IPS DF 6.9 (cell line): ENCODE data around the gene DGCR2.
"Not testable (repeated sequence)": the region's sequence is repeated elsewhere in the genome, so short reads cannot be mapped to it uniquely, and the experiment has no call there.

ENCODE experiments used
- DNase-seq: peaks from one replicate; pipeline ENCODE4 v3.0.0-alpha.2; 2013; ENCODE audit warnings: low read depth, low spot score
- H3K27ac ChIP-seq: one replicate; pipeline ENCODE4 v1.5.1; 2013; ENCODE audit warnings: low read length, control low read depth
- H3K27me3 ChIP-seq: 2 replicates; pipeline ENCODE4 v1.6.1; 2013; ENCODE audit warnings: mild to moderate bottlenecking, low read length; ENCODE audit not compliant: control insufficient read depth, insufficient read depth
- H3K36me3 ChIP-seq: 2 replicates; pipeline ENCODE4 v1.6.1; 2013; ENCODE audit warnings: low read length; ENCODE audit not compliant: control insufficient read depth, insufficient read depth
- H3K4me1 ChIP-seq: 2 replicates; pipeline ENCODE4 v1.6.1; 2013; ENCODE audit warnings: low read length; ENCODE audit not compliant: control insufficient read depth, insufficient read depth
- H3K4me3 ChIP-seq: 2 replicates; pipeline ENCODE4 v1.5.1; 2013; ENCODE audit warnings: mild to moderate bottlenecking, low read length
- H3K9me3 ChIP-seq: 2 replicates; pipeline ENCODE4 v1.6.1; 2013; ENCODE audit warnings: low read length, inconsistent platforms; ENCODE audit not compliant: control insufficient read depth, insufficient read depth
- WGBS: extraction: QIAGEN DNeasy Blood & Tissue Kit; methylation state at CpG from one replicate; pipeline ENCODE4 v1.1.7; 2013; ENCODE audit warnings: mixed read lengths, missing lambda C conversion rate; ENCODE audit not compliant: insufficient read length, insufficient coverage; 5-methylcytosine and 5-hydroxymethylcytosine counted together

Gene DGCR2

GRCh38 chr22:19094393-19094997 lies 27.7 kb downstream of the DGCR2 start:
- no CpG with 5 or more reads among the region's 4 CpGs for WGBS
- H3K27me3 ChIP-seq, result no peaks in the 10 kb centered on the region
- DNase-seq, result no peak
- no peaks in the 10 kb centered on the region for H3K4me1 ChIP-seq
- no peak overlapping the region for H3K27ac ChIP-seq
- H3K36me3 ChIP-seq, result no peaks in the 10 kb centered on the region
- H3K4me3 ChIP-seq, result no peak overlapping the region
- no peaks in the 10 kb centered on the region for H3K9me3 ChIP-seq

- DNase-seq, result no peak
- no CpG with 5 or more reads among the region's 4 CpGs for WGBS
- H3K27me3 ChIP-seq, result no peaks in the 10 kb centered on the region
- no peak overlapping the region for H3K4me3 ChIP-seq
- H3K4me1 ChIP-seq, result no peaks in the 10 kb centered on the region
- no peaks in the 10 kb centered on the region for H3K9me3 ChIP-seq
- H3K36me3 ChIP-seq, result no peaks in the 10 kb centered on the region
- no peak overlapping the region for H3K27ac ChIP-seq
These were observed 29.5 kb downstream of the DGCR2 start for GRCh38 chr22:19092725-19093124.

- no peak overlapping the region for H3K4me3 ChIP-seq
- H3K36me3 ChIP-seq, result no peaks in the 10 kb centered on the region
- WGBS, result no CpG with 5 or more reads among the region's 3 CpGs
- H3K27me3 ChIP-seq, result no peaks in the 10 kb centered on the region
- H3K4me1 ChIP-seq, result no peaks in the 10 kb centered on the region
- no peak for DNase-seq
- H3K27ac ChIP-seq, result no peak overlapping the region
- H3K9me3 ChIP-seq, result no peaks in the 10 kb centered on the region
These were observed 31.6 kb downstream of the DGCR2 start for GRCh38 chr22:19090586-19091127.

GRCh38 chr22:19090183-19090582 lies 32.0 kb downstream of the DGCR2 start:
- Histone ChIP-seq H3K4me1 (no peaks in the 10 kb centered on the region), H3K36me3 (no peaks in the 10 kb centered on the region), H3K9me3 (no peaks in the 10 kb centered on the region), H3K27ac (no peak overlapping the region), H3K27me3 (no peaks in the 10 kb centered on the region), H3K4me3 (no peak overlapping the region)
- no CpG with 5 or more reads among the region's 2 CpGs for WGBS
- no peak for DNase-seq

GRCh38 chr22:19088866-19089595 lies 33.2 kb downstream of the DGCR2 start:
- no peak overlapping the region for H3K4me3 ChIP-seq
- no peak for DNase-seq
- no peak overlapping the region for H3K27ac ChIP-seq
- no peaks in the 10 kb centered on the region for H3K9me3 ChIP-seq
- H3K27me3 ChIP-seq, result no peaks in the 10 kb centered on the region
- no CpG with 5 or more reads among the region's 14 CpGs for WGBS
- no peaks in the 10 kb centered on the region for H3K4me1 ChIP-seq
- no peaks in the 10 kb centered on the region for H3K36me3 ChIP-seq

GRCh38 chr22:19086896-19087295 lies 35.3 kb downstream of the DGCR2 start:
- Histone ChIP-seq H3K36me3 (no peaks in the 10 kb centered on the region), H3K4me1 (no peaks in the 10 kb centered on the region), H3K27ac (no peak overlapping the region), H3K4me3 (no peak overlapping the region), H3K27me3 (no peaks in the 10 kb centered on the region), H3K9me3 (no peaks in the 10 kb centered on the region)
- no CpG with 5 or more reads among the region's 3 CpGs for WGBS
- DNase-seq, result no peak

GRCh38 chr22:19086417-19086816 lies 35.8 kb downstream of the DGCR2 start:
- H3K9me3 ChIP-seq, result no peaks in the 10 kb centered on the region
- no peaks in the 10 kb centered on the region for H3K36me3 ChIP-seq
- H3K4me3 ChIP-seq, result no peak overlapping the region
- WGBS, result no CpG with 5 or more reads among the region's 6 CpGs
- H3K27me3 ChIP-seq, result no peaks in the 10 kb centered on the region
- no peaks in the 10 kb centered on the region for H3K4me1 ChIP-seq
- H3K27ac ChIP-seq, result no peak overlapping the region
- DNase-seq, result no peak

- Histone ChIP-seq H3K27ac (no peak overlapping the region), H3K4me3 (no peak overlapping the region), H3K36me3 (no peaks in the 10 kb centered on the region), H3K4me1 (no peaks in the 10 kb centered on the region), H3K27me3 (no peaks in the 10 kb centered on the region), H3K9me3 (no peaks in the 10 kb centered on the region)
- no CpG with 5 or more reads among the region's 1 CpG for WGBS
- no peak for DNase-seq
These were observed 36.9 kb downstream of the DGCR2 start for GRCh38 chr22:19085233-19085718.

- not testable (repeated sequence) for H3K36me3 ChIP-seq, H3K27me3 ChIP-seq, H3K4me3 ChIP-seq, H3K4me1 ChIP-seq, H3K9me3 ChIP-seq, H3K27ac ChIP-seq, DNase-seq
- WGBS, result no CpG with 5 or more reads among the region's 32 CpGs
These were observed 37.6 kb downstream of the DGCR2 start for GRCh38 chr22:19084586-19084985.

- not testable (repeated sequence) for H3K4me1 ChIP-seq, H3K36me3 ChIP-seq, H3K9me3 ChIP-seq, H3K27me3 ChIP-seq, DNase-seq, H3K27ac ChIP-seq, H3K4me3 ChIP-seq
- no CpG with 5 or more reads among the region's 30 CpGs for WGBS
These were observed 38.1 kb downstream of the DGCR2 start for GRCh38 chr22:19084126-19084525.
